ENCODE results near the gene RBBP8NL.

GRCh38 chr20:62461157-62461556 is 33.8 kb upstream of the RBBP8NL start:
- TF ChIP-seq CTCF (IDR thresholded peaks at IDR 0.05) (peak in 1 of 6 experiments; percentile 8), POLR2A (IDR thresholded peaks at IDR 0.05) (no peak)
